Stimulated activated CD4-positive, alpha-beta T cell treated with anti-CD3 and anti-CD28 coated beads, Interleukin-4, amount 100 ng/mL, for 24 hours (primary cell): ENCODE results near the gene GCLC.
A peak's percentile ranks its signal among the peaks of the same experiment; 100 is the strongest.

Experiments
- DNase-seq: peaks from one replicate; pipeline ENCODE4 v3.0.0-alpha.2; 2020

GCLC gene

DNA sequence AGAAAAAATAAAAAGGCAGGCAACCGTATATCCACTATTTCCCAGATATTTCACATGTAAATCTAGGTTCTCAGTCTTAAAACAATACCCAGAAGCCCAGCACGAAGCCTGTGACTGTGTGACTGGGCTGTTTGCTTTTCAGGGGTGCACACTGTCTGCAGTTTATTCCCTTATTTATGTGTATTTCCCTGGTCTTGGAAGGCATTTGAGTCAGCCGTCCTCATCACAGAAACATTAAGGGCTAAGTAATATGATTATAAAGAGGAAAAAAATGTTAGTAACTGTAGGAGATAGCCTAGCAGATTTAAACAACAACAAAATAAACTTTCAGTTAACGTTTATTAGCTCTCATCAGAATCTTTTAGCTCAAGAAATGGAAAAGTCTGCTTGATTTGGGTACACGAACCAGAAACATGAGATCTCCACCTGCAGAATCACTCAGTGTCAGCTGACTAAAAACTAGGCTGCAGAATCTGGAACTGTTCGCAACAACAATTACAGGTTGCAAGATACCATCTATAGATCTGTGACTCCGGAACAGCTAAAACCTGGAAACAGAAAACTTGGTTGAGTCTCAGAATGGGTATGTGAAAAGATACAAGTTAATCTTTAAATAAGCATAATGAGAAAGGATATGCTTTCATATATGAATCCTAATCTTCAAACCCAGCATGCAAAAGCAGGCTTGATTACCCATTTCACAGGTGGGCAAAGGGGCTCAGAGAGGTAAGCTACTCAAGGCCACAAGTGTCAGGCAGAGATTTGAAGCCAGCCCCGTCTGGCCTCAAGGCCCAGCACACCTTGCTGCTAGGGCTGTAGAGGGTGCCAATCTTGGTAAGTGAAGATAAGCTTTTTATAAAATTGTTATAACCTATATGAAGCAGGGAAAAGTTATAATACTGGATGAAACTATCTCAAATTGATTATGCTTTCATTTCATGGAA is 21.1 kb downstream of the GCLC start:
- no peak for DNase-seq

DNA sequence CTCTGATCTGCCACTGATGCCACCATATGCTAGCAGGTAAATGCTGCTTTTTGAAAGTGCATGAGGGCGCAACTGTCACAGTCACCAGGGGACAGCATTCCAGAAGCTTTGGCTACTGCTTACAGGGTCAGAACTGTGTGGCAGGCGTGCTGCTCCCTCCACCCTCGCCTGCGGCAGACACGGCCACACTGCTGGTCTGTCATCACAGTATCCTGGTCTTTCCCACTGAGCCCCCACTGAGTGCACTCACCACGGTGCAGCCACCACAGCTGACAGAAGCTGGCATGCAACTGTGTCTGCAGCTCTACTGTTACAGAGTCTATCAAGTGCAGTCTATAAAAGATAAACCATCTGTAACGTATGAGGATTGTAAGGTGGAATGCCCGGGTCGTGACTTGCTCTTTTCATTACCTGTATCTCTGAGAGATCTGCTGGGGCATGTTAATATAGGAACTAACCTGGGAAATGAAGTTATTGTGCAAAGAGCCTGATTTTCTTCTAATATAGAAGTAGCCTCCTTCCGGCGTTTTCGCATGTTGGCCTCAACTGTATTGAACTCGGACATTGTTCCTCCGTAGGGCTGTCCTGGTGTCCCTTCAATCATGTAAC is 24.5 kb downstream of the GCLC start:
- DNase-seq: no peak

GRCh38 chr6:53518862-53519261 is 26.0 kb downstream of the GCLC start:
- no peak for DNase-seq

DNA sequence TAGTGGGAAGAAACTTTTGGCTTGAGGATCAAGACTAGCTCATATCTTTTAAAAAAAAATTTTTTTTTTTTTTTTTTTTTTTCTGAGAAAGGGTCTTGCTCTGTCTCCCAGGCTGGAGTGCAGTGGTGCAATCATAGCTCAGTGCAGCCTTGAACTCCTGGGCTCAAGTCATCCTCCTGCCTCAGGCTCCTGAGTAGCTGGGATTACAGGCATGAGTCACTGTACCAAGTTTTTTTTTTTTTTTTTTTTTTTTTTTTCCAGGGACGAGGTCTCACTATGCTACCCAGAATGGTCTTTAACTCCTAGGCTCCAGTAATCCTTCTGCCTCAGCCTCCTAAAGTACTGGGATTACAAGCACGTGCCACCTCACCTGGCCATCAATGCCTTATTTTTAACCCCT is 27.9 kb downstream of the GCLC start:
- DNase-seq: no peak

DNA sequence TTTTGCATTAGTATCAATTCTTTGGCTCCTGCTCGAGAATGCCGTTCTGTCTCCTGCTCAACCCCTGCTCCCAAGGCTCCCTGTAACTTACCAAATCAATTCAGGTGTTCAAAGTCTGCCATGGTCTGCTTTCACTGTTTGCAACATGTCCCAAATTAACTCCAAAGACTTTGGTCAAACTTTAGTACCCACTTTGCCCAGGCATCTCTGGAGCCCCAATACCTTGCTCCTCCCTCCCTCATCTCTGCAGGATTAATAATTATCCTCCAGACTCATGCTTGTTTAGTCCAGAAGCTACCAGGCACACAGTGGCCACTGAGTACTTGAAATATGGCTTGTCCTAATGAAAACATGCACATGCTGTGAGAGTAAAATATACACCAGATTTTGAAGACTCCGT is 30.2 kb downstream of the GCLC start:
- DNase-seq: no peak

DNA sequence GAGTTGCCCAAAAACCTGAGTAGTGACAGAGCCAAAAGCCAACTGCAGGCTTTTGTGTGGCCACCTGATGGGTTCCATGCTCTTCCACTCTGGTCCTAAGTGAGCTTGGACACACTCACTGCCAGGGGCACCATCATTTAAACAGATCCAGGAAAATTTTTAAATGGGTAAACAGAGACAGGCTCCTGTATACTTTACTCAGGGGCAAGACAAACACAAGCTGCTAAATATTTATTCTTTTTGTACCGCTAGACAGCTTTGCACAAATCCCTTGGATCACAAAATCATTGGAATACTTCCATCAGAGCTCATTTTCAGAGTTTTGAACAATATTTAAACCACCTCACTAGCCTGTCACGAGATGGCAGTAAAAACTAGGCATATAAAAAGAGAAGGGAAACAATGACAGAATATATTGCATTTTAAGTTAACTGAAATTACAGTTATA is 31.4 kb downstream of the GCLC start:
- DNase-seq: no peak

DNA sequence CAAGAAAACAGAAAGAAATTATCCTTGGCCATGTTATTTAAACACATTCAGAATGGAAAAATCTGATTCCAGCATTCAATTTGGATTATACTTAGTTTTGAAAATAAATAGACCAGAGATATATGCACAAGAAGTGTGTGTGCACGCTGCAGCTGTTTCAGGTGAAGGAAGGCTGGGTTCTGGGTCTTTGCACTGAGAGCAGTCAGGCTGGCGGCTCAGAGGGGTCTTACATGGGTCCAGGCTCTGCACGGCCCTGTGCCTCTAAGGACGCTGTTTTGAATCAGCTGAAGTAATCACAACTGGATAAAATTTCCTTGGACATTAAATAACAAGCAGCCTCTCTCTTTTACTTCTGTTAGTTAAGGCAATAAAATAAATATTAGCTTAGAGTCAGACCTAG is 31.8 kb downstream of the GCLC start:
- DNase-seq: no peak

DNA sequence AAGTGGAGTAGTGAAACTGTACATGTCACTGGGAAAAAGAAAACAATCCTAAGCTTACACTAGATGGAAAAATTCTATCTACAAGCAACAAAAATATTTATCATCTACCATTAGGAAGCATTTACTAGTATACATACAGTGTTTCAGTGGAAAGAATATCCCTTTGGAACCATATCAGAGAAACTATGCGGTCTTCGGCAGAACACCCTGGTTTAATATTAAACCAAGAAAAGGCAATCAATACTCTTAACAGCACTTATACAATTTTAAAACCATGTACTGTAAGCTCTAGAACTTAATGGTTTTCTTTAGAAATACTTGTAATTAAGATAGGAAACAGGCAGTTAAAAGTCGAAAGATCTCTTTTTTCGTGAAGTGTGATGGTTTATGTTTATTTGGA is 32.3 kb downstream of the GCLC start:
- DNase-seq: no peak

DNA sequence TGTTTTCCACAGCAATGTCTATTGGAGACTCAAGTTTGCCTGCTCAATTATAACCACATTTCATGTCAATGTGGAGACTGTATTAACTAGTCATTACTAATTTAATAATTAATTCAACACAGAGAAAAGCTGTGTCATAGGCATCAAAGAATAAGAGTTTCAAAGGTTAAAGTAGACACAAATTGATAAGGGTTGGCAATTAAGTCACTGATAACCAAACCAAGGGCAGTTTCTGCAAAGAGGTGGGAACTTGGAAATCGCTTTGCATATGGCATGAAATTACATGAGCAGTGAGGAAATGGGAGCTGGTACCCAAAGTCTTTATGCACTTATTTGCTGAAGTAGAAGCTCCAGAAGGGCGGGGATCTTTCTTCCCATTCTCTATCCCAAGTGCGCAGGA is 34.2 kb downstream of the GCLC start:
- DNase-seq: no peak

- no peak for DNase-seq
Measured at GRCh38 chr6:53506872-53507271, 38.0 kb downstream of the GCLC start.

DNA sequence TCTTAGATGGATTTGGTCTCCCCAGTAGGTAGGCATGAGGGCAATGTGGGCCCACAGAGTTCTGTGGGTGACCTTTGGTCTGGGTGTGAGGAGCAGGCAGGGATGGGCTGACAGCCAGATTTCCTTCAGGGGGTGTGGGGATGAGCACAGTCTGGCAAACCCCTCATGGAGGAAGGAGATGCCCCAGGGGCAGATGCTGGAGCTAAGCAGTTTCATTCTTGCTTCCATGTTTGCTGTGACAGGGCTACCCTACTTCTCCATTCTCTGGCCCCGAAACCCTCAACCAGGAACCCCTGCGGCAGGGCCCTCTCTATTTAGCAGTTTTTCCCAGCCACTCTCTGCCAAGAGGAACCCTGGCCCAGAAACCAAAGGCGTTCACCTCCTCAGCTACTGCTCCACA is 40.4 kb downstream of the GCLC start:
- no peak for DNase-seq

- no peak for DNase-seq
Measured at GRCh38 chr6:53503060-53503459, 41.8 kb downstream of the GCLC start.

- DNase-seq: no peak
Measured at GRCh38 chr6:53501432-53501831, 43.5 kb downstream of the GCLC start.

GRCh38 chr6:53500095-53500494 is 44.8 kb downstream of the GCLC start:
- no peak for DNase-seq

GRCh38 chr6:53499094-53499493 is 45.8 kb downstream of the GCLC start:
- no peak for DNase-seq

- no peak for DNase-seq
Measured at GRCh38 chr6:53498649-53499048, 46.3 kb downstream of the GCLC start.

- no peak for DNase-seq
Measured at GRCh38 chr6:53497905-53498304, 47.0 kb downstream of the GCLC start.

DNA sequence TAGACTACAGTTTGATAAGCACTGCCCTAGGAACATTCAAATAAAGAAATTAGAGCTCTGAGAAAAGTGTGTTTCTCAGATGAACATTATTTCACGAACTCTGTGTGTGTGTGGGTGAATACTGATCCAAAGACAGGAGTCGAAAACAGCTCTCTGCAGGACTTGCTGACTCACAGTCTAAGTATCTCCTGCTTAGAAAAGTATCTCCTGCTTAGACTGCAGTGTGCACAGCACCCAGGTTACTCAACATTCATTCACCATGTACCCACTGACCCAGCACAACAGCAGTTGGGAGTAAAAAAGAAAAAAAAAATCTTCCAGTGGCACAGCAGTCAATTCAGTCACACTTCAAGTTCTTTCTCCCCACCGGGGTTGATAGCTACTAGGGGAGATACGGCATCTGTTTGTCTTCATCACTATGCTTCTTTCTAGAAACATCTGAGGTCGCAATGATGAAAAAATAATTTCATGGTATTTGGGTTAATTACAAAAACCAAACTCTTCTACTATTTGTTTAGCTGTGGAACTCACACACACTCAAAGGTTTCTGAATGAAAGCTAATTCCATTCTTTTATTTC is 48.0 kb downstream of the GCLC start:
- no peak for DNase-seq

- DNase-seq: no peak
Measured at GRCh38 chr6:53495506-53496499, 49.1 kb downstream of the GCLC start.

DNA sequence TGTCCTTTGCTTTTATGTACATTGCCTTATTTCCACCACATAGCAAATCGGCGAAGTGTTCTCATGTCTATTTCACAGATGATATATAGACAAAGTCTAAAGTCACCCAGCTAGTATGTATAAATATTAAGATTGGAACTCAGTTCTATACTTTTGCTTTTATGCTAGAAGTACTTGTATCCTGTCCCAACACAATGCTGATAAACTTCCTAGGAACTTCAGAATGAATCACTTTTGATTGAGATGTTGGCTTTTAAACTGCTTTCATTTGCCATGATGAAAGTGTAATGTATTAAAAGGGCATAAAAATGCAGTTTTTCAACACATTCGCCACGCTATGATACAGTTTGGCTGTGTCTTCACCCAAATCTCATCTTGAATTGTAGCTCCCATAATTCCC is 50.8 kb downstream of the GCLC start:
- no peak for DNase-seq

DNA sequence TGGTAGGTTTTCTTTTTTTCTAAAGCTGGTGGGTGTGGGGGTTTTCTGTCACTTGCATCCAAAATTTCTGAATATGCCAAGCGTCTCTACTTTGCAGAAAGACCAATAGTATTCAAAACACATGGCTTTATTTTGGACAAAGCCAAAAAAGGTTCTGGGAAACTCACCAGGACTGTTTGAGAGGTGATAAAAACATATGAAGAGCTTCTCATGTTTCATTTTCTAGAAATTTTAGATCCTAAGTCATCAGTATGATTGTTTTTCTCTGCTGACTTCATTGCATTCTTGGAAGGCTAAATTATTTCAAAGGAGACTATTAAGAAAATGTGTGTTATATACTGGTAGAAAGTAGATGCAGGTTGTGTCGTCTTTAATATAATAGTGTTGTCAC is 51.3 kb downstream of the GCLC start:
- DNase-seq: no peak

GRCh38 chr6:53492860-53493634 is 51.9 kb downstream of the GCLC start:
- peak; percentile 54 for DNase-seq
